Measurements from ENCODE around the gene VWCE. TPM values are rescaled to one million over a fixed set of nuclear protein-coding genes. Genes with fewer than 3 reads are reported as not detected.

The VWCE gene
- total RNA-seq, 1 experiment from 2014 or later, result 20.6 TPM

GRCh38 chr11:61302550-61302949, 7.4 kb upstream of the VWCE start:
- Histone ChIP-seq H2BK120ac (ENCODE audit: low read depth, low read length, poor library complexity, severe bottlenecking) (no peak overlapping the region), H3K14ac (ENCODE audit: insufficient read depth, low read length) (no peak overlapping the region), H3K9me3 (ENCODE audit: control insufficient read depth, low read depth, low read length) (no peaks in the 10 kb centered on the region), H3K23ac (ENCODE audit: insufficient read length, low read depth, low read length) (no peak overlapping the region), H2BK20ac (ENCODE audit: low read depth, low read length, poor library complexity, severe bottlenecking) (no peak overlapping the region), H3K56ac (ENCODE audit: insufficient read length, low read depth, low read length) (no peak overlapping the region), H2BK15ac (ENCODE audit: low read depth, low read length) (no peak overlapping the region), H3T11ph (ENCODE audit: low read length) (no peak overlapping the region), H3K27ac (ENCODE audit: insufficient read length, low read depth, low read length) (no peak overlapping the region), H3K18ac (ENCODE audit: insufficient read length, low read depth, low read length) (no peak overlapping the region), H3K9ac (ENCODE audit: extremely low read depth, insufficient read length, low read length) (no peak overlapping the region), H3K27me3 (ENCODE audit: insufficient read depth, low read length) (no peaks in the 10 kb centered on the region), H2AK5ac (ENCODE audit: insufficient read length, low read length) (no peak overlapping the region), H3K79me2 (ENCODE audit: insufficient read depth, low read length) (no peaks in the 10 kb centered on the region), H3K23me2 (ENCODE audit: insufficient read length, low read depth, low read length, poor library complexity, severe bottlenecking) (no peaks in the 10 kb centered on the region), H4K8ac (replicated peaks; ENCODE audit: insufficient read length, low read depth, low read length) (no peak overlapping the region), H4K20me1 (ENCODE audit: control insufficient read depth, insufficient read depth, insufficient read length) (no peaks in the 10 kb centered on the region), H3K4me1 (ENCODE audit: insufficient read depth, low read length) (no peaks in the 10 kb centered on the region), H4K91ac (ENCODE audit: insufficient read length, low read depth, low read length) (no peak overlapping the region), H3K79me1 (ENCODE audit: insufficient read depth, low read depth, low read length, poor library complexity, severe bottlenecking) (no peaks in the 10 kb centered on the region), H2AFZ (ENCODE audit: low read length) (no peak overlapping the region), H2BK12ac (ENCODE audit: insufficient read length, low read depth, low read length) (no peak overlapping the region), H3K4me2 (ENCODE audit: insufficient read depth, insufficient read length, low read length) (no peak overlapping the region), H3K4ac (ENCODE audit: low read depth, low read length) (no peak overlapping the region), H2BK5ac (ENCODE audit: insufficient read length, low read length) (no peak overlapping the region), H4K5ac (ENCODE audit: insufficient read length, low read depth, low read length) (no peak overlapping the region)
- Mint-ChIP-seq H3K9me3 (no peaks in the 10 kb centered on the region), H3K27me3 (ENCODE audit: low read depth) (no peaks in the 10 kb centered on the region), H3K4me3 (no peak overlapping the region), H3K4me1 (peaks cover 15 to 16% of the 10 kb centered on the region in 2 experiments), H3K36me3 (ENCODE audit: insufficient read depth in 1 of 3, low read depth in 3 of 3) (peaks cover 34 to 79% (median 59%) of the 10 kb centered on the region in 3 experiments; a peak in 6 of 7 replicates), H3K27ac (no peak overlapping the region)
- whole genome bisulfite sequencing (ENCODE audit: extremely low coverage, insufficient read length, low lambda C conversion rate), result no CpG with 5 or more reads among the region's 13 CpGs
- DNase-seq, result no peak
- TF ChIP-seq, protein P1, sequence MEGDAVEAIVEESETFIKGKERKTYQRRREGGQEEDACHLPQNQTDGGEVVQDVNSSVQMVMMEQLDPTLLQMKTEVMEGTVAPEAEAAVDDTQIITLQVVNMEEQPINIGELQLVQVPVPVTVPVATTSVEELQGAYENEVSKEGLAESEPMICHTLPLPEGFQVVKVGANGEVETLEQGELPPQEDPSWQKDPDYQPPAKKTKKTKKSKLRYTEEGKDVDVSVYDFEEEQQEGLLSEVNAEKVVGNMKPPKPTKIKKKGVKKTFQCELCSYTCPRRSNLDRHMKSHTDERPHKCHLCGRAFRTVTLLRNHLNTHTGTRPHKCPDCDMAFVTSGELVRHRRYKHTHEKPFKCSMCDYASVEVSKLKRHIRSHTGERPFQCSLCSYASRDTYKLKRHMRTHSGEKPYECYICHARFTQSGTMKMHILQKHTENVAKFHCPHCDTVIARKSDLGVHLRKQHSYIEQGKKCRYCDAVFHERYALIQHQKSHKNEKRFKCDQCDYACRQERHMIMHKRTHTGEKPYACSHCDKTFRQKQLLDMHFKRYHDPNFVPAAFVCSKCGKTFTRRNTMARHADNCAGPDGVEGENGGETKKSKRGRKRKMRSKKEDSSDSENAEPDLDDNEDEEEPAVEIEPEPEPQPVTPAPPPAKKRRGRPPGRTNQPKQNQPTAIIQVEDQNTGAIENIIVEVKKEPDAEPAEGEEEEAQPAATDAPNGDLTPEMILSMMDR (conservative IDR thresholded peaks at IDR 0.05), result no peak

Measured in H9 (cell line).